Endothelial cell of umbilical vein (primary cell): ENCODE measurements around the gene SLC39A8. TPM values are rescaled to one million over a fixed set of nuclear protein-coding genes. Genes with fewer than 3 reads are reported as not detected.

ENCODE experiments used
- BruUV-seq: library from RNA; stranded (reverse); fragments of 400-500 nt; replicated peaks from 2 replicates; lab custom pipeline; 2021; lab: Mats Ljungman, UMichigan
- CTCF ChIA-PET: fragments of 300-600, 350-600 bp; sonication (Branson Sonifier 250); formaldehyde crosslinking; loops from one replicate; lab custom pipeline; 2021; ENCODE audit warnings: antibody characterized with exemption, inconsistent platforms; lab: Charles Lee
- POLR2A ChIA-PET: fragments of 300-600, 350-600 bp; sonication (Branson Sonifier 250); formaldehyde crosslinking; loops from one replicate; lab custom pipeline; 2021; ENCODE audit warnings: antibody characterized with exemption, inconsistent platforms; lab: Charles Lee
- DNase-seq: peaks from one replicate; pipeline ENCODE4 v3.0.0-alpha.2; 2011; ENCODE audit warnings: low read depth, low spot score
- FAIRE-seq: peaks from 2 replicates; lab custom pipeline; 2011; peaks lifted over from hg19 to GRCh38; lab: Jason Lieb, UNC
- H2AFZ ChIP-seq: 2 replicates; pipeline ENCODE4 v1.6.0; 2012; ENCODE audit warnings: low read depth, low read length, control low read depth, inconsistent platforms
- H3K27ac ChIP-seq: 2 replicates; pipeline ENCODE4 v1.5.1; 2011; ENCODE audit warnings: low read depth, mild to moderate bottlenecking, control low read depth, low read length, moderate library complexity; ENCODE audit not compliant: insufficient read depth
- H3K27me3 ChIP-seq, 2 experiments: 2 replicates each; pipeline versions ENCODE4 v1.6.0 to v1.6.1; 2011; ENCODE audit warnings: low read length in 2 of 2, mixed read lengths in 1 of 2; ENCODE audit not compliant: control insufficient read depth in 2 of 2, insufficient read depth in 2 of 2
- H3K36me3 ChIP-seq, 2 experiments: 2 replicates in 1 of 2; 3 replicates in 1 of 2; pipeline ENCODE4 v1.5.1; 2011; ENCODE audit warnings: low read length in 2 of 2, mild to moderate bottlenecking in 1 of 2, moderate library complexity in 1 of 2; ENCODE audit not compliant: control insufficient read depth in 2 of 2, insufficient read depth in 2 of 2; ENCODE audit errors: extremely low read depth in 1 of 2
- H3K4me1 ChIP-seq: 3 replicates; pipeline ENCODE4 v1.5.1; 2011; ENCODE audit warnings: mild to moderate bottlenecking, low read length; ENCODE audit not compliant: control insufficient read depth, insufficient read depth; ENCODE audit errors: extremely low read depth
- H3K4me2 ChIP-seq: 2 replicates; pipeline ENCODE4 v1.6.1; 2011; ENCODE audit warnings: low read length, control low read depth, mixed read lengths; ENCODE audit not compliant: insufficient read depth
- H3K4me3 ChIP-seq, 3 experiments: fragments of 200-600 bp in 1 of 3; sonication (generic), shearing (Covaris generic) in 1 of 3; replicated peaks in 1 of 3; 2 replicates each; pipeline ENCODE4 v1.5.1; 2011 to 2016; ENCODE audit warnings: control low read depth in 3 of 3, low read length in 3 of 3, mild to moderate bottlenecking in 2 of 3, inconsistent platforms in 1 of 3, low read depth in 1 of 3, moderate library complexity in 1 of 3; ENCODE audit not compliant: insufficient read depth in 1 of 3
- H3K79me2 ChIP-seq: 2 replicates; pipeline ENCODE4 v1.6.0; 2012; ENCODE audit warnings: low read length, inconsistent platforms; ENCODE audit not compliant: control insufficient read depth, insufficient read depth
- H3K9ac ChIP-seq: replicated peaks from 2 replicates; pipeline ENCODE3; 2011; ENCODE audit warnings: low read length, control low read depth; ENCODE audit not compliant: insufficient read depth; ENCODE audit errors: extremely low read depth
- H3K9me1 ChIP-seq: replicated peaks from 3 replicates; pipeline ENCODE4 v1.6.0; 2011; ENCODE audit warnings: mild to moderate bottlenecking, low read length; ENCODE audit not compliant: control insufficient read depth, insufficient read depth; ENCODE audit errors: extremely low read depth
- H3K9me3 ChIP-seq: replicated peaks from 2 replicates; pipeline ENCODE4 v1.5.1; 2012; ENCODE audit warnings: low read length, inconsistent platforms; ENCODE audit not compliant: control insufficient read depth, insufficient read depth
- H4K20me1 ChIP-seq: replicated peaks from 2 replicates; pipeline ENCODE3; 2011; ENCODE audit warnings: mild to moderate bottlenecking, low read length; ENCODE audit not compliant: control insufficient read depth, insufficient read depth; ENCODE audit errors: extremely low read depth
- FOS ChIP-seq: IDR thresholded peaks from 2 replicates; pipeline ENCODE4 v1.6.1; 2011; ENCODE audit warnings: mild to moderate bottlenecking, low read length, moderate library complexity, borderline replicate concordance; ENCODE audit not compliant: insufficient read depth
- GATA2 ChIP-seq: IDR thresholded peaks from 2 replicates; pipeline ENCODE4 v1.7.0; 2011; ENCODE audit warnings: low read depth, mild to moderate bottlenecking, moderate library complexity, mixed read lengths, low read length; ENCODE audit not compliant: insufficient read length, insufficient read depth
- MYC ChIP-seq: IDR thresholded peaks from one replicate; pipeline ENCODE4 v1.6.1; 2011; ENCODE audit warnings: mild to moderate bottlenecking, low read depth, low read length
- POLR2A ChIP-seq: IDR thresholded peaks from 2 replicates; pipeline ENCODE4 v1.6.1; 2012; ENCODE audit warnings: low read depth, mild to moderate bottlenecking, control low read depth, low read length
- POLR2AphosphoS5 ChIP-seq: IDR thresholded peaks from 2 replicates; pipeline ENCODE4 v1.6.1; 2012; ENCODE audit warnings: low read depth, mild to moderate bottlenecking, control low read depth, low read length, moderate library complexity; ENCODE audit not compliant: insufficient read depth
- dilution Hi-C: fragments of 300-500 bp; cut with MboI; formaldehyde crosslinking; loops from one replicate; pipeline ENCODE4 v1.15.0; 2019; ENCODE audit warnings: low sequenced_read_pairs; ENCODE audit not compliant: extremely low pct_ligation_motif_present
- intact Hi-C: fragments of 100-400 bp; cut with micrococcal nuclease; formaldehyde crosslinking; loops from one replicate; pipeline ENCODE4 v1.10.0; 2022
- polyA plus RNA-seq, 4 experiments: library from polyadenylated mRNA; depleted of rRNA in 3 of 4; stranded (reverse) in 3 of 4; unstranded in 1 of 4; fragments of >200 nt; gene quantifications; 2 replicates each; pipeline versions ENCODE4 v1.2.1 to v1.2.3, GENCODE V29; 2011 to 2012; ENCODE audit warnings: missing spikeins in 1 of 4
- total RNA-seq: library from RNA; stranded (reverse); gene quantifications from 2 replicates; pipeline ENCODE4 v1.2.3, GENCODE V29; 2021
- TF ChIP-seq, protein P1 (sequence below): IDR thresholded peaks from 2 replicates; pipeline ENCODE4 v1.6.1; 2011; ENCODE audit not compliant: insufficient read depth, insufficient read length
- TF ChIP-seq, protein P2 (sequence below), 2 donors: IDR thresholded peaks; 1 replicate in 1 of 2; 2 replicates in 1 of 2; pipeline ENCODE4 v1.5.1; 2011; ENCODE audit warnings: low read length in 2 of 2, mild to moderate bottlenecking in 2 of 2, moderate library complexity in 2 of 2, control low read depth in 1 of 2, inconsistent platforms in 1 of 2, low read depth in 1 of 2; ENCODE audit not compliant: insufficient read depth in 1 of 2; ENCODE audit errors: extremely low read depth in 1 of 2

Gene SLC39A8
- total and polyA plus RNA-seq, 2 donors (not counting 3 experiments of a cell fraction or from before 2014, with no cell fraction given), result 1.7 to 6.7 TPM

DNA sequence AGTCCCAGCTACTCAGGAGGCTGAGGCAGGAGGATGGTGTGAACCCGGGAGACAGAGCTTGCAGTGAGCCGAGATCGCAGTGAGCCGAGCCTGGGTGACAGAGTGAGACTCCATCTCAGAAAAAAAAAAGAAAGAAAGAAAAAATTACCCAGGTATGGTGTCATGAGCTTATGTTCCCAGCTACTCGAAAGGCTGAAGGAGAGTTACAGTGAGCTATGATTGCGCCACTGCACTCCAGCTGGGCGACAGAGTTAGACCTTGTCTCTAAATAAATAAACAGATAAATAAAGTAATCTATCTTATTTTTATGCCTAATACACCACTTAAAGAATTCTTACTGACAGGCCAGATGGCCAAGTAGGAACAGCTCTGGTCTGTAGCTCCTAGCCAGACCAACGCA lies 73.0 kb downstream of the SLC39A8 start:
- Histone ChIP-seq H3K9ac (no peak overlapping the region), H3K27me3 (no peaks in the 10 kb centered on the region), H3K4me1 (no peaks in the 10 kb centered on the region), H4K20me1 (no peaks in the 10 kb centered on the region), H3K9me1 (no peaks in the 10 kb centered on the region), H2AFZ (no peak overlapping the region), H3K4me3 (no peak overlapping the region), H3K4me2 (no peak overlapping the region), H3K36me3 (no peaks in the 10 kb centered on the region), H3K9me3 (no peaks in the 10 kb centered on the region), H3K79me2 (no peaks in the 10 kb centered on the region), H3K27ac (no peak overlapping the region)
- intact Hi-C loops (no loop called here), dilution Hi-C loops (no loop called here)
- BruUV-seq, result no TSS peak
- ChIA-PET POLR2A (no interaction called here), CTCF (interaction anchor here (1.2 kb wide), 1 partner anchor 10 kb away, joined by 3 read pairs; no protein-coding TSS in a partner anchor)
- no peak for FAIRE-seq
- no peak for DNase-seq
- no peak for TF ChIP-seq FOS
- no peak for TF ChIP-seq MYC
- TF ChIP-seq POLR2A, result no peak
- TF ChIP-seq GATA2, result no peak
- TF ChIP-seq, protein P1, sequence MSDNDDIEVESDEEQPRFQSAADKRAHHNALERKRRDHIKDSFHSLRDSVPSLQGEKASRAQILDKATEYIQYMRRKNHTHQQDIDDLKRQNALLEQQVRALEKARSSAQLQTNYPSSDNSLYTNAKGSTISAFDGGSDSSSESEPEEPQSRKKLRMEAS, result no peak
- TF ChIP-seq POLR2AphosphoS5, result no peak
- TF ChIP-seq, protein P2, sequence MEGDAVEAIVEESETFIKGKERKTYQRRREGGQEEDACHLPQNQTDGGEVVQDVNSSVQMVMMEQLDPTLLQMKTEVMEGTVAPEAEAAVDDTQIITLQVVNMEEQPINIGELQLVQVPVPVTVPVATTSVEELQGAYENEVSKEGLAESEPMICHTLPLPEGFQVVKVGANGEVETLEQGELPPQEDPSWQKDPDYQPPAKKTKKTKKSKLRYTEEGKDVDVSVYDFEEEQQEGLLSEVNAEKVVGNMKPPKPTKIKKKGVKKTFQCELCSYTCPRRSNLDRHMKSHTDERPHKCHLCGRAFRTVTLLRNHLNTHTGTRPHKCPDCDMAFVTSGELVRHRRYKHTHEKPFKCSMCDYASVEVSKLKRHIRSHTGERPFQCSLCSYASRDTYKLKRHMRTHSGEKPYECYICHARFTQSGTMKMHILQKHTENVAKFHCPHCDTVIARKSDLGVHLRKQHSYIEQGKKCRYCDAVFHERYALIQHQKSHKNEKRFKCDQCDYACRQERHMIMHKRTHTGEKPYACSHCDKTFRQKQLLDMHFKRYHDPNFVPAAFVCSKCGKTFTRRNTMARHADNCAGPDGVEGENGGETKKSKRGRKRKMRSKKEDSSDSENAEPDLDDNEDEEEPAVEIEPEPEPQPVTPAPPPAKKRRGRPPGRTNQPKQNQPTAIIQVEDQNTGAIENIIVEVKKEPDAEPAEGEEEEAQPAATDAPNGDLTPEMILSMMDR (IDR thresholded peaks at IDR 0.05; ENCODE audit: extremely low read depth in 1 of 2, insufficient read depth in 1 of 2, low read depth in 1 of 2, low read length in 2 of 2), result no peak
